Keratinocyte (primary cell): ENCODE results near the gene SCNN1G. TPM values are rescaled to one million over a fixed set of nuclear protein-coding genes. Genes with fewer than 3 reads are reported as not detected.

Source experiments
- DNase-seq: peaks from one replicate; pipeline ENCODE4 v3.0.0-alpha.2; 2011; ENCODE audit warnings: low read depth, missing footprints, low spot score
- FAIRE-seq: peaks from 2 replicates; lab custom pipeline; 2011; peaks lifted over from hg19 to GRCh38; lab: Jason Lieb, UNC
- H2AFZ ChIP-seq: 2 replicates; pipeline ENCODE4 v1.6.0; 2012; ENCODE audit warnings: low read length, control low read depth, inconsistent platforms; ENCODE audit not compliant: control insufficient read depth
- H3K27ac ChIP-seq: 2 replicates; pipeline ENCODE4 v1.5.1; 2011; ENCODE audit warnings: low read length; ENCODE audit not compliant: control insufficient read depth, insufficient read depth
- H3K27me3 ChIP-seq: 3 replicates; pipeline ENCODE4 v1.6.0; 2011; ENCODE audit warnings: low read length; ENCODE audit not compliant: control insufficient read depth, insufficient read depth; ENCODE audit errors: extremely low read depth
- H3K36me3 ChIP-seq, 2 experiments: 2 replicates in 1 of 2; 3 replicates in 1 of 2; pipeline ENCODE4 v1.5.1; 2011; ENCODE audit warnings: low read length in 2 of 2, mild to moderate bottlenecking in 1 of 2; ENCODE audit not compliant: control insufficient read depth in 2 of 2, insufficient read depth in 2 of 2; ENCODE audit errors: extremely low read depth in 1 of 2
- H3K4me1 ChIP-seq: 3 replicates; pipeline ENCODE4 v1.5.1; 2011; ENCODE audit warnings: low read length; ENCODE audit not compliant: control insufficient read depth, insufficient read depth; ENCODE audit errors: extremely low read depth
- H3K4me2 ChIP-seq: 3 replicates; pipeline ENCODE4 v1.6.0; 2011; ENCODE audit warnings: low read depth, low read length; ENCODE audit not compliant: control insufficient read depth, insufficient read depth; ENCODE audit errors: extremely low read depth
- H3K4me3 ChIP-seq, 3 experiments: fragments of 200-600 bp in 1 of 3; sonication (generic) in 1 of 3; 2 replicates in 2 of 3; 3 replicates in 1 of 3; pipeline ENCODE4 v1.5.1; 2011 to 2016; ENCODE audit warnings: low read length in 3 of 3, mild to moderate bottlenecking in 3 of 3, control low read depth in 2 of 3, inconsistent platforms in 1 of 3, low read depth in 1 of 3, mixed read lengths in 1 of 3, mixed run types in 1 of 3, moderate library complexity in 1 of 3; ENCODE audit not compliant: control insufficient read depth in 2 of 3, insufficient read depth in 2 of 3; ENCODE audit errors: extremely low read depth in 1 of 3
- H3K79me2 ChIP-seq: 2 replicates; pipeline ENCODE4 v1.6.0; 2012; ENCODE audit warnings: low read length; ENCODE audit not compliant: control insufficient read depth, insufficient read depth
- H3K9ac ChIP-seq: 3 replicates; pipeline ENCODE4 v1.6.0; 2011; ENCODE audit warnings: low read length; ENCODE audit not compliant: control insufficient read depth, insufficient read depth; ENCODE audit errors: extremely low read depth
- H3K9me1 ChIP-seq: 3 replicates; pipeline ENCODE4 v1.6.0; 2011; ENCODE audit warnings: low read length; ENCODE audit not compliant: control insufficient read depth, insufficient read depth; ENCODE audit errors: extremely low read depth
- H3K9me3 ChIP-seq: 2 replicates; pipeline ENCODE4 v1.5.1; 2012; ENCODE audit warnings: low read depth, low read length; ENCODE audit not compliant: control insufficient read depth
- H4K20me1 ChIP-seq: 3 replicates; pipeline ENCODE4 v1.6.0; 2011; ENCODE audit warnings: low read length; ENCODE audit not compliant: control insufficient read depth, insufficient read depth; ENCODE audit errors: extremely low read depth
- CTCF ChIP-seq, 3 experiments: IDR thresholded peaks in 1 of 3; conservative IDR thresholded peaks in 1 of 3; optimal IDR thresholded peaks in 1 of 3; 2 replicates in 2 of 3; 3 replicates in 1 of 3; pipeline versions ENCODE3 to v1.5.1; 2011; ENCODE audit warnings: low read length in 3 of 3, mild to moderate bottlenecking in 3 of 3, moderate library complexity in 2 of 3, control low read depth in 1 of 3, inconsistent platforms in 1 of 3; ENCODE audit not compliant: insufficient read depth in 2 of 3; ENCODE audit errors: extremely low read depth in 1 of 3
- EZH2 ChIP-seq: IDR thresholded peaks from one replicate; pipeline ENCODE4 v1.6.1; 2012; ENCODE audit warnings: inconsistent platforms, mild to moderate bottlenecking, low read length, moderate library complexity
- dilution Hi-C: fragments of 300-500 bp; cut with MboI; formaldehyde crosslinking; loops from one replicate; pipeline ENCODE4 v1.7.0; 2020; ENCODE audit warnings: low sequenced_read_pairs; ENCODE audit not compliant: extremely low pct_ligation_motif_present
- polyA plus RNA-seq, 5 experiments: library from polyadenylated mRNA; depleted of rRNA in 3 of 5; stranded (reverse) in 3 of 5; stranded (forward) in 1 of 5; unstranded in 1 of 5; fragments of >200 nt; gene quantifications; 1 replicate in 1 of 5; 2 replicates in 3 of 5; 3 replicates in 1 of 5; pipeline versions ENCODE4 v1.2.1 to v1.2.3, GENCODE V29; 2011 to 2012; ENCODE audit warnings: missing spikeins in 2 of 5, low read depth in 1 of 5, low replicate concordance in 1 of 5

Gene SCNN1G
- polyA plus RNA-seq, 1 donor (not counting 4 experiments of a cell fraction or from before 2014, with no cell fraction given) = 0.25 TPM

GRCh38 chr16:23185656-23186055 lies 3.1 kb downstream of the SCNN1G start:
- no peak for TF ChIP-seq CTCF (optimal IDR thresholded peaks at IDR 0.05 in 1 of 3, IDR thresholded peaks at IDR 0.05 in 1 of 3, conservative IDR thresholded peaks at IDR 0.05 in 1 of 3; ENCODE audit: extremely low read depth in 1 of 3, insufficient read depth in 2 of 3, low read length in 3 of 3)
- TF ChIP-seq EZH2 = no peak
- Histone ChIP-seq H3K36me3 (no peaks in the 10 kb centered on the region), H3K27ac (no peak overlapping the region), H2AFZ (no peak overlapping the region), H3K9ac (no peak overlapping the region), H3K27me3 (peaks cover 45% of the 10 kb centered on the region), H3K4me2 (no peak overlapping the region), H3K4me1 (peaks cover 11% of the 10 kb centered on the region), H3K4me3 (no peak overlapping the region), H3K9me1 (no peaks in the 10 kb centered on the region), H3K79me2 (no peaks in the 10 kb centered on the region), H3K9me3 (no peaks in the 10 kb centered on the region), H4K20me1 (no peaks in the 10 kb centered on the region)
- dilution Hi-C loops = no loop called here
- DNase-seq (no peak), FAIRE-seq (no peak)

DNA sequence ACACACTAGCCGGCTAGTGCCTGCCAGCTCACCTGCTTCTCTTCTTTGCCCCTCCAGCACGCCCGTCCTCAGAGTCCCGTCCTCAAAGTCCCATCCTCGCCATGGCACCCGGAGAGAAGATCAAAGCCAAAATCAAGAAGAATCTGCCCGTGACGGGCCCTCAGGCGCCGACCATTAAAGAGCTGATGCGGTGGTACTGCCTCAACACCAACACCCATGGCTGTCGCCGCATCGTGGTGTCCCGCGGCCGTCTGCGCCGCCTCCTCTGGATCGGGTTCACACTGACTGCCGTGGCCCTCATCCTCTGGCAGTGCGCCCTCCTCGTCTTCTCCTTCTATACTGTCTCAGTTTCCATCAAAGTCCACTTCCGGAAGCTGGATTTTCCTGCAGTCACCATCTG lies 3.6 kb downstream of the SCNN1G start:
- Histone ChIP-seq H4K20me1 (no peaks in the 10 kb centered on the region), H3K9ac (no peak overlapping the region), H3K79me2 (no peaks in the 10 kb centered on the region), H3K36me3 (no peaks in the 10 kb centered on the region), H3K4me2 (no peak overlapping the region), H3K4me3 (no peak overlapping the region), H3K27me3 (peaks cover 43% of the 10 kb centered on the region), H3K9me1 (no peaks in the 10 kb centered on the region), H3K27ac (no peak overlapping the region), H3K9me3 (no peaks in the 10 kb centered on the region), H2AFZ (no peak overlapping the region), H3K4me1 (peaks cover 11% of the 10 kb centered on the region)
- DNase-seq = no peak
- FAIRE-seq = no peak
- dilution Hi-C loops = no loop called here
- no peak for TF ChIP-seq EZH2
- TF ChIP-seq CTCF (optimal IDR thresholded peaks at IDR 0.05 in 1 of 3, IDR thresholded peaks at IDR 0.05 in 1 of 3, conservative IDR thresholded peaks at IDR 0.05 in 1 of 3; ENCODE audit: extremely low read depth in 1 of 3, insufficient read depth in 2 of 3, low read length in 3 of 3) = no peak
